Trophoblast cell (in vitro differentiated cells and primary cell): ENCODE data around the gene TXLNB.
"Not testable (repeated sequence)": the region's sequence is repeated elsewhere in the genome, so short reads cannot be mapped to it uniquely, and the experiment has no call there.

Source experiments
- DNase-seq, 2 donors: peaks; one replicate each; pipeline ENCODE4 v3.0.0-alpha.2; 2016
- H2AFZ ChIP-seq: 2 replicates; pipeline ENCODE4 v1.6.1; 2013; ENCODE audit warnings: low read length, moderate library complexity, mild to moderate bottlenecking; ENCODE audit not compliant: insufficient read depth, poor library complexity
- H2AK5ac ChIP-seq: 2 replicates; pipeline ENCODE4 v1.6.1; 2013; ENCODE audit warnings: mild to moderate bottlenecking, low read length
- H2BK120ac ChIP-seq: 2 replicates; pipeline ENCODE4 v1.6.1; 2013; ENCODE audit warnings: low read length, mild to moderate bottlenecking, moderate library complexity; ENCODE audit not compliant: insufficient read depth, poor library complexity
- H2BK12ac ChIP-seq: 2 replicates; pipeline ENCODE4 v1.6.1; 2013; ENCODE audit warnings: mild to moderate bottlenecking, low read length, moderate library complexity
- H2BK5ac ChIP-seq: 2 replicates; pipeline ENCODE4 v1.6.1; 2013; ENCODE audit warnings: low read length, low read depth, moderate library complexity, mild to moderate bottlenecking; ENCODE audit not compliant: poor library complexity
- H3K14ac ChIP-seq: 2 replicates; pipeline ENCODE4 v1.6.1; 2013; ENCODE audit warnings: mild to moderate bottlenecking, low read length
- H3K18ac ChIP-seq: 2 replicates; pipeline ENCODE4 v1.6.1; 2013; ENCODE audit warnings: mild to moderate bottlenecking, low read length
- H3K23ac ChIP-seq: 2 replicates; pipeline ENCODE4 v1.6.1; 2013; ENCODE audit warnings: low read length
- H3K27ac ChIP-seq: 2 replicates; pipeline ENCODE4 v1.5.1; 2013; ENCODE audit warnings: low read depth, mild to moderate bottlenecking, inconsistent platforms, low read length, moderate library complexity
- H3K27me3 ChIP-seq: 2 replicates; pipeline ENCODE4 v1.6.1; 2013; ENCODE audit warnings: inconsistent platforms, mild to moderate bottlenecking, low read length, moderate library complexity; ENCODE audit not compliant: insufficient read depth
- H3K36me3 ChIP-seq, 2 experiments: 1 replicate in 1 of 2; 2 replicates in 1 of 2; pipeline ENCODE4 v1.6.1; 2013; ENCODE audit warnings: low read length in 2 of 2, mild to moderate bottlenecking in 2 of 2, moderate library complexity in 1 of 2; ENCODE audit not compliant: insufficient read depth in 2 of 2, control insufficient read depth in 1 of 2
- H3K4ac ChIP-seq: 2 replicates; pipeline ENCODE4 v1.6.1; 2013; ENCODE audit warnings: low read depth, mild to moderate bottlenecking, low read length, moderate library complexity
- H3K4me1 ChIP-seq, 2 experiments: 1 replicate in 1 of 2; 2 replicates in 1 of 2; pipeline ENCODE4 v1.6.1; 2013; ENCODE audit warnings: low read length in 2 of 2, mild to moderate bottlenecking in 2 of 2, moderate library complexity in 1 of 2; ENCODE audit not compliant: insufficient read depth in 2 of 2, control insufficient read depth in 1 of 2
- H3K4me2 ChIP-seq: 2 replicates; pipeline ENCODE4 v1.6.1; 2013; ENCODE audit warnings: inconsistent platforms, mild to moderate bottlenecking, low read length, moderate library complexity
- H3K4me3 ChIP-seq: 2 replicates; pipeline ENCODE4 v1.5.1; 2013; ENCODE audit warnings: mild to moderate bottlenecking, low read depth, low read length, inconsistent platforms
- H3K79me1 ChIP-seq: one replicate; pipeline ENCODE4 v1.6.1; 2013; ENCODE audit warnings: low read length
- H3K79me2 ChIP-seq: 2 replicates; pipeline ENCODE4 v1.6.1; 2013; ENCODE audit warnings: low read length, mild to moderate bottlenecking; ENCODE audit not compliant: control insufficient read depth, insufficient read depth, poor library complexity
- H3K9ac ChIP-seq: 2 replicates; pipeline ENCODE4 v1.6.1; 2013; ENCODE audit warnings: mild to moderate bottlenecking, low read length
- H3K9me3 ChIP-seq: 2 replicates; pipeline ENCODE4 v1.6.1; 2013; ENCODE audit warnings: low read depth, mild to moderate bottlenecking, control low read depth, inconsistent platforms, low read length; ENCODE audit not compliant: insufficient read depth
- H4K12ac ChIP-seq: 2 replicates; pipeline ENCODE4 v1.6.1; 2013; ENCODE audit warnings: low read depth, mild to moderate bottlenecking, low read length, moderate library complexity
- H4K8ac ChIP-seq: 2 replicates; pipeline ENCODE4 v1.6.1; 2013; ENCODE audit warnings: low read depth, mild to moderate bottlenecking, low read length, moderate library complexity
- H4K91ac ChIP-seq: one replicate; pipeline ENCODE4 v1.6.1; 2013; ENCODE audit warnings: low read depth, mild to moderate bottlenecking, low read length, moderate library complexity
- WGBS: extraction: QIAGEN DNeasy Blood & Tissue Kit; methylation state at CpG from one replicate; pipeline ENCODE4 v1.1.7; 2013; ENCODE audit warnings: missing lambda C conversion rate; ENCODE audit not compliant: insufficient read length, insufficient coverage; ENCODE audit errors: extremely low coverage; 5-methylcytosine and 5-hydroxymethylcytosine counted together

Gene TXLNB

DNA sequence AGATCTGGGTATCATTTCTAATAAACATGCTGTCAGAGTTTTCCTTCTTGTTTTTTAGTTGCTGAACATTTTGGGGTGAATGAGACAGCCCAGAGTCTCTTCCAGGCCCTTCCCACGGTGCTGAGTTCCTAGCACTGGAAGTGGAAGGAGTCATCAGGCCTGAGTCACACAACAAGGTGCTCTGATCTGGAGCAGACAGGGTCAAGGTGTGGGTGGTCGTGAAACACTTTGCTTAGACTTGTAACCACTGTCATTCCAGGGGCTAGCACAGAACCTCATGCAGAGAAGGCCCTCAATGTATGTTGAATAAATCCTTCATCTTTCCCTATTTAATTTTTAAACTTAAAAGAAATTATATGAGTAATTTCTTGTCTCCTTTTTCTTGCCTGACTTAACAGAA lies 60.6 kb downstream of the TXLNB start:
- Histone ChIP-seq H3K18ac (no peak overlapping the region), H2AFZ (no peak overlapping the region), H3K4ac (no peak overlapping the region), H3K27ac (no peak overlapping the region), H2BK5ac (no peak overlapping the region), H3K4me3 (no peak overlapping the region), H3K79me2 (no peaks in the 10 kb centered on the region), H3K4me2 (no peak overlapping the region), H3K9ac (no peak overlapping the region), H2BK120ac (no peak overlapping the region), H3K23ac (no peak overlapping the region), H2AK5ac (no peak overlapping the region), H3K14ac (no peak overlapping the region), H3K4me1 (no peaks in the 10 kb centered on the region), H4K8ac (no peak overlapping the region), H3K9me3 (peaks cover 4% of the 10 kb centered on the region), H4K12ac (no peak overlapping the region), H4K91ac (no peak overlapping the region), H2BK12ac (no peak overlapping the region), H3K79me1 (no peaks in the 10 kb centered on the region), H3K36me3 (no peaks in the 10 kb centered on the region), H3K27me3 (no peaks in the 10 kb centered on the region)
- no peak for DNase-seq
- WGBS = no CpG with 5 or more reads among the region's 2 CpGs

DNA sequence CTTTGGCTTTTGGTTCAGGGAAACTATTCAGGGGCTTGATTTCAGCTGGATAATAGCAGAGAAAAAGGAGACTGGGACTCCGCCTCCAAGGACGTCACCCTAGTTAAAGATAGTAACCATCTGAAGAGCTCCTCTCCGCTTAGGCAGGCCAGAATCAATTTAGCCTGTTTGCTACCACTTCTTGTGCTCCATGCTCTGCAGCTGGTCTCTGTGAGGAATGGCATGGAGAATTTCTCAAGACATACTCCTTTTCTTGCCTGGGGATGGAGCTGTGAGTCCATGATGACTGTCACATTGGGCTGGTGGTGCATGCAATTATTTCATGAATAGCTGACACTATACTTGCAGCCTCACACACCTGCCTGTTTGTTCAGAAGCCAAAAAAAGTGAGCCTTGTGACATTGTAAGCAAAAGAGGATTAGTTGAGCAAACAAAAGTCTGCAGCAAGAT lies 61.4 kb downstream of the TXLNB start:
- H3K4ac ChIP-seq = no peak overlapping the region
- H3K27me3 ChIP-seq = no peaks in the 10 kb centered on the region

DNA sequence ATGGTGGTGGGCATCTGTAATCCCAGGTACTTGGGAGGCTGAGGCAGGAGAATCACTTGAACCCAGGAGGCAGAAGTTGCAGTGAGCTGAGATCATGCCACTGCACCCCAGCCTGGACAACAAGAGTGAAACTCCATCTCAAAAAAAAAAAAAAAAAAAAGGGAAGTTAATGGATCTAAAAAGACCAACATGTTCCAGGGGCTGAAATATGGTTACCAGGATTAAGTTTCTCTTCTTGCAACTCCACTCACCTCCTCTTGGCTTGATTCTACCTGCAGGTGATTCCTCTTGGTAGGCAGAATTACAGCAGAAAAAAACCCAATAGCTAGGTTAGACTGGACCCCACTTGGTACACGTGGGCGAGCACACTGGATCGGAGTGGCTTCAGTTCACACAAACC lies 63.4 kb downstream of the TXLNB start:
- H2BK5ac ChIP-seq, H3K18ac ChIP-seq, H4K12ac ChIP-seq, H3K79me2 ChIP-seq, H3K4me1 ChIP-seq, H3K23ac ChIP-seq, H3K4ac ChIP-seq, H3K27ac ChIP-seq, H3K79me1 ChIP-seq, H3K14ac ChIP-seq, H3K27me3 ChIP-seq, H4K91ac ChIP-seq, H2BK12ac ChIP-seq, H3K9me3 ChIP-seq, H3K4me2 ChIP-seq, H3K9ac ChIP-seq, H2AFZ ChIP-seq, H3K36me3 ChIP-seq, DNase-seq, H4K8ac ChIP-seq, H3K4me3 ChIP-seq, H2AK5ac ChIP-seq, H2BK120ac ChIP-seq: not testable (repeated sequence)
- WGBS = no CpG with 5 or more reads among the region's 3 CpGs

More for the DNA sequence above, 61.4 kb downstream of the TXLNB start:
- H3K9me3 ChIP-seq = peaks cover 3% of the 10 kb centered on the region
- H3K23ac ChIP-seq = no peak overlapping the region
- H3K79me2 ChIP-seq = no peaks in the 10 kb centered on the region
- no peak overlapping the region for H2AK5ac ChIP-seq
- no peaks in the 10 kb centered on the region for H3K4me1 ChIP-seq
- H3K18ac ChIP-seq = no peak overlapping the region
- no peak overlapping the region for H4K91ac ChIP-seq
- no peak overlapping the region for H4K8ac ChIP-seq
- H2AFZ ChIP-seq = no peak overlapping the region
- no peak overlapping the region for H2BK5ac ChIP-seq
- no peak overlapping the region for H3K4me2 ChIP-seq
- H3K14ac ChIP-seq = no peak overlapping the region
- no peak overlapping the region for H2BK120ac ChIP-seq
- no peak overlapping the region for H3K27ac ChIP-seq
- WGBS = no CpG with 5 or more reads among the region's 3 CpGs
- no peaks in the 10 kb centered on the region for H3K79me1 ChIP-seq
- peak in 1 of 2 donors; percentile 13 for DNase-seq
- no peak overlapping the region for H3K4me3 ChIP-seq
- no peak overlapping the region for H4K12ac ChIP-seq
- no peak overlapping the region for H3K9ac ChIP-seq
- H2BK12ac ChIP-seq = no peak overlapping the region
- H3K36me3 ChIP-seq = no peaks in the 10 kb centered on the region

DNA sequence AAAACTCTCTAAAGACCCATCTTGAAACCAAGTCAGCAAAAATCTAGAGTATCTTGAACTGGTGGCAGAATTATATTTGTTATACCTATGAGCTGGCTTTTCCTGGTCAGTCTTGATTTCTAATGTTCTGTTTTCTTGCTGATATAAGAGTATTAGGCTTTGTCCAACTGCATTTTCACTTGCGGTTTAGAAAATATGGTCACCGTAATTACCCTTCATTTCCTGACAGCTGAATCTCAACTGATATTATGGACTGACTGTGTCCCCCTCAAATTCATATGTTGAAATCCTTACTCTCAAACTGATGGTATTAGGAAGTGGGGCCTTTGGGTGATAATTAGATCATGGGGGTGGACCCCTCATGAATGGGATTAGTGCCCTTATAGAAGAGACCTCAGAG lies 72.1 kb downstream of the TXLNB start:
- WGBS = no CpG with 5 or more reads among the region's 2 CpGs
- no peak overlapping the region for H2BK5ac ChIP-seq
- peak overlapping the region; percentile 12 for H3K4ac ChIP-seq
- no peak overlapping the region for H2AK5ac ChIP-seq
- no peak for DNase-seq
- no peak overlapping the region for H3K18ac ChIP-seq
- H2BK12ac ChIP-seq = no peak overlapping the region
- H3K23ac ChIP-seq = no peak overlapping the region
- peak overlapping the region; percentile 30 for H4K91ac ChIP-seq
- no peaks in the 10 kb centered on the region for H3K79me2 ChIP-seq
- H3K27me3 ChIP-seq = no peaks in the 10 kb centered on the region
- no peak overlapping the region for H4K8ac ChIP-seq
- no peak overlapping the region for H2AFZ ChIP-seq
- H3K4me2 ChIP-seq = no peak overlapping the region
- H3K79me1 ChIP-seq = peaks cover 3% of the 10 kb centered on the region
- H3K9me3 ChIP-seq = no peaks in the 10 kb centered on the region
- peak overlapping the region; percentile 4 for H2BK120ac ChIP-seq
- H3K4me3 ChIP-seq = no peak overlapping the region
- no peak overlapping the region for H3K14ac ChIP-seq
- no peak overlapping the region for H4K12ac ChIP-seq
- no peak overlapping the region for H3K9ac ChIP-seq
- no peaks in the 10 kb centered on the region for H3K36me3 ChIP-seq
- no peaks in the 10 kb centered on the region for H3K4me1 ChIP-seq
- peak overlapping the region; percentile 26 for H3K27ac ChIP-seq
